ENCODE measurements around the gene LCN6.
"Not testable (repeated sequence)": the region's sequence is repeated elsewhere in the genome, so short reads cannot be mapped to it uniquely, and the experiment has no call there.

LCN6 gene

GRCh38 chr9:136782452-136782851 lies 34.1 kb upstream of the LCN6 start:
- no peak for DNase-seq

GRCh38 chr9:136779808-136780207 lies 31.5 kb upstream of the LCN6 start:
- no peak for DNase-seq

DNA sequence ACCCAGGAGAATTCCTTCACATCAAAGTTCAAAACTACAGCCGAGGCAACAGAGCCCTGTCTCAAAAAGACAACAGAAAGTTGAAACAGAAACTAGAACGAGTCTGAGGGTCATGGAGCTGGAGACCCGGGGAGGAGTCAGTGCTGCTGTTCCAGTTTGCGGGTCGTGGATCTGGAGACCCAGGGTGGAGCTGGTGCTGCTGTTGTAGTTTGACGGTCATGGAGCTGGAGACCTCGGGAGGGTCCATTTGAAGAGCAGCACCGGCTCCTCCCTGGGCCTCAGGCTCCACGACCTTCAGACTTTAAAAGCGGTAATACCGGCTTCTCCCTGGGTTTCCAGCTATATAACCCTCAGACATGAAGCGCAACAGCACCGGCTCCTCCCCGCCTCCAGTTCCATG lies 29.0 kb upstream of the LCN6 start:
- no peak for DNase-seq

DNA sequence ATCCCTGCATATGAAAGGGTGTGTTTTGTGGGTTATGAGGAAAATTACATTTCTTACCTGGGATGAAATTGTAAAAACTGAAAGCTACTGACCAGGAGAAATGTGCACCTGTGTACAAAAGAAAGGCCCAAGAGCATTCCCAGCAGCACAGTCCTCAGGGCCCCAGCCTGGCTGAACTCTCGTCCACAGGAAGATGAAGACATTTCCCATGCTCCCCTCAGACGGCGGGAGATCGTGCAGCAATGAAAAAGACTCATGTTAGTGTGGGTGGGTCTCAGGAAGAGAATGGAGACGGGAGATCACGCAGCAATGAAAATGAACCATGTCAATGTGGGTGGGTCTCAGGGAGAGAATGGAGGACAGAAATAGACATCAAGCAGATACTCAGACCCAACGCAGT lies 28.6 kb upstream of the LCN6 start:
- DNase-seq = no peak

GRCh38 chr9:136775191-136775590 lies 26.9 kb upstream of the LCN6 start:
- peak in 1 of 14 donors; percentile 46 for DNase-seq

- no peak for DNase-seq
Observed at GRCh38 chr9:136774416-136775045, 26.2 kb upstream of the LCN6 start.

- peak in 1 of 14 donors; percentile 52 for DNase-seq
Observed at GRCh38 chr9:136773386-136774044, 25.2 kb upstream of the LCN6 start.

DNA sequence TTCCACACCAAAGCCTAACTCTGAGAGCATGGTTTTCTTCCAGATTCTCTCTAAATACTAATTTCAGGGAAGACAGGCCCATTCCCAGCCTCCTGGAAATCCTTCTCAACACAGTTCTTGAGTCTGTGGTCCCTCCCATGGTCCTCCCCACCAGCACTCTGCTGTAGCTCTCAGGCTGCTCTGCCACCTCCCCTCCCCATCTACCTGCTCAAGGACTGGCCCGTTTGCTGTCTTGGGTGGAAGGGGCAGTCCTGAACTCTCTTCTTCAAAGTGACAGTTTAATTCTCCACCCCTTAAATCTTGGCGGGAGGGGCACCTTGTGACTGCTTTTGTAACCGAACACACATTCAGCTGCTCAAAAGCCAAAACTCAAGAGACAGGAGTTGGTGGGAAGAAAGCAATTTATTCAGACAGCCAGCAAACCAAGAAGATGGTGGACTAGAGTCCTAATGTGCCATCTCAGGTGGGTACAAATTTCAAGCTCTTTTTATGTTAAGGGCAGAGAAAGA lies 23.6 kb upstream of the LCN6 start:
- no peak for DNase-seq

- peak in 4 of 14 donors; percentile 5 to 25 (median 9) for DNase-seq
Observed at GRCh38 chr9:136769710-136770191, 21.4 kb upstream of the LCN6 start.

- peak in 7 of 14 donors; percentile 6 to 68 (median 25) for DNase-seq
Observed at GRCh38 chr9:136766410-136767120, 18.2 kb upstream of the LCN6 start.

DNA sequence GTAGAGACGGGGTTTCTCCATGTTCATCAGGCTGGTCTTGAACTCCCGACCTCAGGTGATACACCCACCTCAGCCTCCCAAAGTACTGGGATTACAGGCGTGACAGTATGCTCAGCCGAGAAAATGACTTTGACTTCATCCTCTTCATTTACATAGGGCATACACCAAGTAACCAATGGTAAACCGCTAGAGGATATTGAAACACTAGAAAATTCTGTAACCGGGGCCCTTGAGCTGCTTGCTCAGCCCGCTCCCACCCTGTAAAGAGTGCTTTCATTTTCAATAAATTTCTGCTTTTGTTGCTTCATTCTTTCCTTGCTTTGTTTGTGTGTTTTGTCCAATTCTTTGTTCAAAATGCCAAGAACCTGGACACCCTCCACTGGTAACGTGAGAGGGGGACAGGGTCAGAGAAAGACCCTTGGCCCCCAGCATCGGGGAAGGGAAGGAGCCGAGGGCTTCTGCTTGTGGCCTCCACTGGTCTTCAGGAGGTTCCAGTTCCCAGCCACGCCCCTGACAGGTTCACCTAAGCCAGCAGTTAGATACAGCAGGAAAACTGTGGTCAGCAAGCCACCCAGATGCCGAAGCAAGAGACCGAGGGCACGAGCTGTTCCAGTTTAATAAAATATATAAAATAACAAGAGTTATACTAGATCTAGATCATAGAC lies 17.6 kb upstream of the LCN6 start:
- DNase-seq = not testable (repeated sequence)

GRCh38 chr9:136765041-136765440 lies 16.7 kb upstream of the LCN6 start:
- no peak for DNase-seq

GRCh38 chr9:136764301-136764891 lies 16.1 kb upstream of the LCN6 start, which contains the start of gene LCN15:
LCN15 (minus strand) TSS chr9:136764518; CDS start chr9:136764488, 30 bp downstream.
- DNase-seq = no peak

GRCh38 chr9:136763649-136764035 lies 15.3 kb upstream of the LCN6 start:
- no peak for DNase-seq

- DNase-seq = no peak
Observed at GRCh38 chr9:136762915-136763648, 14.8 kb upstream of the LCN6 start.

DNA sequence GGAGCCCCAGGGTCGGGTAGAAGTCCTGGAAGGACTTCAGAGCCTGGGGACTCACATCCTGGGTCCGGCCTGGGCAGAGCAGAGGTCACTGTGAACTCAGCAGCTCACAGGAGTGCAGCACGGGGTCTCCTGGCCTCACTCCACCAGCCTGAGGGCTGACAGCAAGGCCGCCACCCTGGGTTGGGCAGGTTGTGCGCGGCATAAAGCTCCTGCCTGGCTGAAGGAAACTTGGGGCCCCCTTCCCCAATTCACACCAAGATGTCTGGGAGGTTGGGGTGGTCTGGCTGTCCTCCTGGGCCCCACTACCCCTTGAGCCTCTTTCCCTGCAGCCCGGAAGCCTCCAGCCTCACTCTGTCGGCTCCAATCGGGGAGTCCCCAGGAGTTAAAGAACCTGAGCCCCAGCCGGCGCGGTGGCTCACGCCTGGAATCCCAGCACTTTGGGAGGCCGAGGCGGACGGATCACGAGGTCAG lies 13.9 kb upstream of the LCN6 start:
- no peak for DNase-seq

- DNase-seq = no peak
Observed at GRCh38 chr9:136761545-136761981, 13.2 kb upstream of the LCN6 start.

DNA sequence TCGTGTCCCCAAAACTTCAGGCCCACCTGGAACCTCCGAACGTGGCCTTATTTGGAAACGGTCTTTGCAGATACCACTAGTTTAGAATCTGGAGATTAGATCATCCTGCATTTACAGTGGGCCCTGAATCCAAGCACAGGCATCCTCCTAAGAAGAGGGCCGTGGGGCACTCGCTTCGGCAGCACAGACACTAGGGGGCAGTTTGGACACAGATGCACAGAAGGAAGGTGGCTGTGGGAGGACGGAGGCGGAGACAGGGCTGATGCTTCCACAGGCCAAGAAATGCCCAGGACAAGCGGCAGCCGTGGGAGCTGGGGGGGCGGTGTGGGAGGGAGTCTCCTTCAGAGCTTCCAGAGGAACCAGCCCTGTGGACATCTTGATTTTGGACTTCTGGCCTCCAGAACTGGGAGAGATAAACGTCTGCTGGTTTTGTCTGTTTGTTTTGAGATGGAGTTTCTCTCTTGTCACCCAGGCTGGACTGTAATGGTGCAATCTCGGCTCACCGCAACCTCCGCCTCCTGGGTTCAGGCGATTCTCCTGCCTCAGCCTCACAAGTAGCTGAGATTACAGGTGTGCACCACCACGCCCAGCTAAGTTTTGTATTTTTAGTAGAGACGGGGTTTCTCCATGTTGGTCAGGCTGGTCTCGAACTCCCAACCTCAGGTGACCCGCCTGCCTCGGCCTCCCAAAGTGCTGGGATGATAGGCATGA lies 12.7 kb upstream of the LCN6 start:
- peak in 5 of 14 donors; percentile 4 to 69 (median 24) for DNase-seq

GRCh38 chr9:136760424-136760823 lies 12.1 kb upstream of the LCN6 start:
- no peak for DNase-seq

All from C1 segment of cervical spinal cord (tissue), 14 donors.